Upper lobe of right lung (tissue), 1 donor: Measurements from ENCODE around the gene AGK. TPM values are rescaled to one million over a fixed set of nuclear protein-coding genes. Genes with fewer than 3 reads are reported as not detected.

Source experiments
- ATAC-seq: fragments of 200-7000 bp; cut with Tn5 transposase; one replicate; pipeline ENCODE4 v1.9.1; 2020; ENCODE audit warnings: mild to moderate bottlenecking, moderate library complexity
- DNase-seq: peaks from one replicate; pipeline ENCODE4 v3.0.0-alpha.2; 2020
- H3K27ac ChIP-seq: fragments of 200-600 bp; one replicate; pipeline ENCODE4 v1.8.0; 2022
- H3K27me3 ChIP-seq: fragments of 200-600 bp; one replicate; pipeline ENCODE4 v1.8.0; 2022; ENCODE audit warnings: mild to moderate bottlenecking
- H3K36me3 ChIP-seq: fragments of 200-600 bp; one replicate; pipeline ENCODE4 v1.8.0; 2022
- H3K4me1 ChIP-seq: fragments of 200-600 bp; one replicate; pipeline ENCODE4 v1.8.0; 2022
- H3K4me3 ChIP-seq: fragments of 200-600 bp; one replicate; pipeline ENCODE4 v1.8.0; 2022; ENCODE audit warnings: mild to moderate bottlenecking
- H3K9me3 ChIP-seq: fragments of 200-600 bp; one replicate; pipeline ENCODE4 v1.8.0; 2022
- intact Hi-C: fragments of 100-400 bp; cut with DNase I; formaldehyde crosslinking; loops from one replicate; pipeline ENCODE4 v1.11.0; 2022
- total RNA-seq: library from RNA; stranded (reverse); fragmentation: NEBNext Ultra II Directional; extraction: Animal tissue kit (Norgen Biotek cat#: 25700); gene quantifications from one replicate; pipeline ENCODE4 v1.2.1, GENCODE V29; 2021
- TF ChIP-seq, protein P1 (sequence below): fragments of 200-600 bp; IDR thresholded peaks from one replicate; pipeline ENCODE4 v1.8.0; 2022; ENCODE audit warnings: antibody characterized with exemption
- donor health status: DM: no; HTN: yes; CAD: no; lungs with severe emphysema.

The AGK gene
- total RNA-seq, 1 donor from 2014 or later = 17.5 TPM

DNA sequence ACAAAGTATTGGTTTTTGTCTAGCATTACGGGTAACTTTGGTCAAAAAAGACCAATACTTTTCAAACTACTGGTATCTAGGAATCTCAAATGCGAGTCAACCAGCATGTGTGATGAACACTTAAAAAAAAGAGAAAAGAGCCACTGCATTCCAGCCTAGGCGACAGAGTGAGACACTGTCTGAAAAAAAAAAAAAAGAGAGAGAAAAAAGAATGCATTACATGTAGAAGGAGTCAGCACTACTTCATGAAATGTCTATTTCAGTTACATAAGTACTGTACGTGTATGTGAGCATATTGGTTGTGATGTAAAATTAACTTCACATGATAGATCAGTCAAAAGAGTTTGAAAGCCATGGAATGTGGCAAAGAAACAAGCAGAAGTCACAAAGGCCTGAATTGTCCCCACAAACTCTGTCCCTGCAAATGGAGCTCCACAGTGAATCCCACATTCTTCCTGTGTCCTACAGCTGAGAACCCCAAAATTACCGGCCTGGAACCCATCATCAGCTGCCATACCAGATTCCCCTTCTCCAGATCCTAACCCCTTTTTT lies 149.2 kb downstream of the AGK start:
- peak overlapping the region; percentile 84 for H3K27ac ChIP-seq
- H3K36me3 ChIP-seq = no peaks in the 10 kb centered on the region
- DNase-seq = no peak
- TF ChIP-seq, protein P1, sequence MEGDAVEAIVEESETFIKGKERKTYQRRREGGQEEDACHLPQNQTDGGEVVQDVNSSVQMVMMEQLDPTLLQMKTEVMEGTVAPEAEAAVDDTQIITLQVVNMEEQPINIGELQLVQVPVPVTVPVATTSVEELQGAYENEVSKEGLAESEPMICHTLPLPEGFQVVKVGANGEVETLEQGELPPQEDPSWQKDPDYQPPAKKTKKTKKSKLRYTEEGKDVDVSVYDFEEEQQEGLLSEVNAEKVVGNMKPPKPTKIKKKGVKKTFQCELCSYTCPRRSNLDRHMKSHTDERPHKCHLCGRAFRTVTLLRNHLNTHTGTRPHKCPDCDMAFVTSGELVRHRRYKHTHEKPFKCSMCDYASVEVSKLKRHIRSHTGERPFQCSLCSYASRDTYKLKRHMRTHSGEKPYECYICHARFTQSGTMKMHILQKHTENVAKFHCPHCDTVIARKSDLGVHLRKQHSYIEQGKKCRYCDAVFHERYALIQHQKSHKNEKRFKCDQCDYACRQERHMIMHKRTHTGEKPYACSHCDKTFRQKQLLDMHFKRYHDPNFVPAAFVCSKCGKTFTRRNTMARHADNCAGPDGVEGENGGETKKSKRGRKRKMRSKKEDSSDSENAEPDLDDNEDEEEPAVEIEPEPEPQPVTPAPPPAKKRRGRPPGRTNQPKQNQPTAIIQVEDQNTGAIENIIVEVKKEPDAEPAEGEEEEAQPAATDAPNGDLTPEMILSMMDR = no peak
- H3K4me1 ChIP-seq = peaks cover 40% of the 10 kb centered on the region
- H3K27me3 ChIP-seq = no peaks in the 10 kb centered on the region
- ATAC-seq = no peak
- no peaks in the 10 kb centered on the region for H3K9me3 ChIP-seq
- H3K4me3 ChIP-seq = peak overlapping the region; percentile 73
- intact Hi-C loops = no loop called here

DNA sequence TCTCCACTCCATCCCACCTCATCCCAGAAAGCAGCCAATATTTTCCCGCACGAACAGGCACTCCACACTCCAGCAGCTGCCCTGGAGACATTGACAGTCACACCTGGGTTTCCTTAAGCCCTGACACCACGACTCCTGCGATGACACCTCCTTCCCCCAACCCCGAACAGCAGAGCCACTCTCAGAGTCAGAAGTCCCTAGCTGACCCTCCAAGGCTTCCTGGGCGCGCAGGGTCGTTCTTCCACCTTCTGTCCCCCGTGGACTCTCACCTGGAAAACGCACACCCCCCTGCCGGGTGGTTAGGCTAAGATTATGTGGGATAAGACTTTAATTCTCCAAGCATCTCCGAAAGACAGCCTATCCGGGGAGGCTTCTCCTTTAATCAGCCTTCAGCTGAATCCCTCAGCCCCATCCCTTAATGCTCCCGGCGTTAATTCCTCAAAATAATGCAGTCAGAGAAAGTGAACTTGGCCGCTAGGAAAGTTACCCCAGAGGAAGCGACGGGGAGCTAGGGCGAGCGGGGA lies 149.7 kb downstream of the AGK start:
- DNase-seq (no peak), ATAC-seq (peak; percentile 11)
- no peaks in the 10 kb centered on the region for H3K27me3 ChIP-seq
- peak overlapping the region; percentile 73 for H3K4me3 ChIP-seq
- intact Hi-C loops = no loop called here
- H3K4me1 ChIP-seq = peaks cover 35% of the 10 kb centered on the region
- H3K9me3 ChIP-seq = no peaks in the 10 kb centered on the region
- TF ChIP-seq, protein P1 = no peak
- H3K36me3 ChIP-seq = no peaks in the 10 kb centered on the region
- peak overlapping the region; percentile 84 for H3K27ac ChIP-seq

DNA sequence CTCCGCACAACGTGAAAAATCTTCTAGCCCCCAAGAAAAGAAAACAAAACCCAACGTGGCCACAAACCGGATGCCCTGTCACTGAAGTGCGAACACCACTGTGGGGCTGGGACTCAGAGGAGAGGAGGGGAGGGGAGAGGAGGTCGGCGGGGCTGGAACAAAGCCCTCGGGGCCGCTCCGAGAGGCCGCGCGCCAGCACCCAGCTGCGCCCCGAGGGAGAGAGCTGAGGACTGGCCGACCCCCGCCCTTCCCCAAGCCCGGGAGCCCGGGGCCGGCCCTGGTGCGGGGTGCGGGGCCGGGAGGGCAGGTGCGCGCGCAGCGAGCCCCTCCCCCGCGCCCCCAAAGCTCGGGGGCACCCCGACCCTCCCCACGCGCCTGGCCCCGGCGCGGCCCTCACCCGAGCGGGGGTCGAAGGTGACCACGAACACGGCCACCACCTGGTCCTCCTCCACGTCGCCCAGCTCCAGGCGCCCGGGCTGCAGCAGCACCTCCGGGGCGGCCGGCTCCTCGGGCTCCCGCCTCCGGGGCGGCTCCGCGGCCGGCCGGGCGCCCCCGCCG lies 150.4 kb downstream of the AGK start:
- ATAC-seq = peak; percentile 79
- no peaks in the 10 kb centered on the region for H3K36me3 ChIP-seq
- H3K9me3 ChIP-seq = no peaks in the 10 kb centered on the region
- H3K4me3 ChIP-seq = peak overlapping the region; percentile 73
- H3K27ac ChIP-seq = peak overlapping the region; percentile 84
- TF ChIP-seq, protein P1 = no peak
- peaks cover 28% of the 10 kb centered on the region for H3K4me1 ChIP-seq
- no peaks in the 10 kb centered on the region for H3K27me3 ChIP-seq
- intact Hi-C loops = no loop called here
- peak; percentile 74 for DNase-seq

DNA sequence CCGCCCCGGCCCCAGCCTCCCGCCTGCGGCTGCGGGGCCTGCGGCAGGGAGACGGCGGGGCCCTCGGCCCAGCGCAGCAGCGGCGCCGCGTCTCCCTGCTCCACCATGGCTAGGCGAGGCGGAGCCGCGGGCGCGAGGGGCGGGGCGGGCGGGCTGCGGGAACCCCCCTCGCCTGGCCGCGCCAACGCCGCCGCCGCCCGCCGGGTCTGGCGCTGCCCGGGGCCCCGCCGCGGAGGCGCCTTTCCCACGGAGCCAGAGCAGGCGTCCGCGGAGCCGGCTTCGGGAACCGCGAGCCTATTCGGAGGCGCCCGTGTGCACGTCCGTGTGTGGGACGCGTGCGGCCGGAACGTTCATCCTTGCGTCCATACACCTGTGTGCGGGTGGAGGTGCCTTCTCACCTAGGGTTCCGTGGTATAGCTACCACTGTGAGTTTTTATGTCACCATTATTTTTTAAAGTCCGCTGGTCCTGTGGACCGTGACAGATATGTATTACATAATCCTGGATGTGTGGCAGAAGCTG lies 150.9 kb downstream of the AGK start, which contains the start of gene DENND11:
Gene DENND11, minus strand, starts transcription at position 120 of the 521 bp plus-strand sequence. Its CDS starts 13 bp downstream, at position 107.
- no peaks in the 10 kb centered on the region for H3K9me3 ChIP-seq
- DNase-seq (peak; percentile 81), ATAC-seq (peak; percentile 87)
- peak within 1 kb of the TSS; percentile 73 for H3K4me3 ChIP-seq
- H3K27ac ChIP-seq = peak within 1 kb of the TSS; percentile 84
- intact Hi-C loops = no loop called here
- peaks cover 23% of the 10 kb centered on the region for H3K4me1 ChIP-seq
- TF ChIP-seq, protein P1 = no peak
- no peaks in the 10 kb centered on the region for H3K36me3 ChIP-seq
- H3K27me3 ChIP-seq = no peaks in the 10 kb centered on the region

DNA sequence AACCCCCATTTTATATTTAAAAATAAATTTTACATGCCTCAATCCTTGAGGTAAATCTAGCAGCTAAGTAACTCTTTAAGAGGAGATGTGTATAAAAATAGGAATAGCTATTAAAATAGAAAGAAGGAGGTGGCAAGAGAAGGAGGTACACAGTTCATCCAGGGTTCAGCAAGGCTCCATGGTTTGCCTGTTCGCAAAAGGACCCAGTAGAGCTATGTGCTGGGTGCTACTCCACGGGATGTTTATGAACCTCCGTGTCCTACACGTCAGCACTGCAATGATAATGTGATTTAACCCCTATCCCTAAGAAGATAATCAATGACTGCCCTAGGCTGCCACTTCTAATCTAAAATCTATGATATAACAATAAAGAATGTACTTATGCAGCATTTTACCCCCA lies 151.7 kb downstream of the AGK start:
- DNase-seq = no peak
- intact Hi-C loops = no loop called here
- Histone ChIP-seq H3K27ac (no peak overlapping the region), H3K36me3 (no peaks in the 10 kb centered on the region), H3K27me3 (no peaks in the 10 kb centered on the region), H3K9me3 (no peaks in the 10 kb centered on the region), H3K4me3 (peak overlapping the region; percentile 63), H3K4me1 (peaks cover 15% of the 10 kb centered on the region)
- ATAC-seq = no peak
- TF ChIP-seq, protein P1 = no peak
